Neural progenitor cell (in vitro differentiated cells): ENCODE measurements around the gene STAC2. TPM values are rescaled to one million over a fixed set of nuclear protein-coding genes. Genes with fewer than 3 reads are reported as not detected.

Experiments used
- DNase-seq: peaks from one replicate; pipeline ENCODE4 v3.0.0-alpha.2; 2016; ENCODE audit warnings: low spot score
- H2AFZ ChIP-seq: fragments of 200-600 bp; sonication (generic); replicated peaks from 2 replicates; pipeline ENCODE4 v1.6.1; 2016; ENCODE audit warnings: antibody characterized with exemption
- H3F3A ChIP-seq: fragments of 200-600 bp; sonication (generic); 2 replicates; pipeline ENCODE4 v1.6.1; 2016; ENCODE audit warnings: antibody characterized with exemption, low read depth
- H3K27ac ChIP-seq: fragments of 200-600 bp; sonication (generic); 2 replicates; pipeline ENCODE4 v1.5.1; 2016; ENCODE audit warnings: mild to moderate bottlenecking
- H3K27me3 ChIP-seq: fragments of 200-600 bp; sonication (generic); 2 replicates; pipeline ENCODE4 v1.6.1; 2016; ENCODE audit warnings: mild to moderate bottlenecking, moderate library complexity
- H3K36me3 ChIP-seq: fragments of 200-600 bp; sonication (generic); 2 replicates; pipeline ENCODE4 v1.5.1; 2016
- H3K4me1 ChIP-seq: fragments of 200-600 bp; sonication (generic); 2 replicates; pipeline ENCODE4 v1.6.1; 2016; ENCODE audit warnings: mixed run types
- H3K4me2 ChIP-seq: fragments of 200-600 bp; sonication (generic); 2 replicates; pipeline ENCODE4 v1.6.1; 2016
- H3K4me3 ChIP-seq: fragments of 200-600 bp; sonication (generic); 2 replicates; pipeline ENCODE4 v1.5.1; 2016
- H3K79me2 ChIP-seq: fragments of 200-600 bp; sonication (generic); 2 replicates; pipeline ENCODE4 v1.6.1; 2016; ENCODE audit warnings: low read depth
- H3K9ac ChIP-seq: fragments of 200-600 bp; sonication (generic); 2 replicates; pipeline ENCODE4 v1.6.1; 2016
- H3K9me3 ChIP-seq: fragments of 200-600 bp; sonication (generic); 2 replicates; pipeline ENCODE4 v1.5.1; 2016; ENCODE audit warnings: low read depth
- H4K20me1 ChIP-seq: fragments of 200-600 bp; sonication (generic); 2 replicates; pipeline ENCODE4 v1.6.1; 2016; ENCODE audit warnings: low read depth
- H3K27ac Mint-ChIP-seq: 3 replicates; pipeline ENCODE4 v1.8.0; 2021; ENCODE audit warnings: mixed read lengths
- H3K27me3 Mint-ChIP-seq: 2 replicates; pipeline ENCODE4 v1.8.0; 2022; ENCODE audit warnings: low read depth, mild to moderate bottlenecking, inconsistent platforms, moderate library complexity, mixed read lengths; ENCODE audit not compliant: insufficient read depth
- H3K36me3 Mint-ChIP-seq: 3 replicates; pipeline ENCODE4 v1.8.0; 2021; ENCODE audit warnings: mixed read lengths
- H3K4me1 Mint-ChIP-seq: 3 replicates; pipeline ENCODE4 v1.8.0; 2021; ENCODE audit warnings: mixed read lengths
- H3K4me3 Mint-ChIP-seq: 3 replicates; pipeline ENCODE4 v1.8.0; 2021; ENCODE audit warnings: mild to moderate bottlenecking, moderate library complexity, mixed read lengths
- H3K9me3 Mint-ChIP-seq: 3 replicates; pipeline ENCODE4 v1.8.0; 2020; ENCODE audit warnings: mixed read lengths
- CTCF ChIP-seq: fragments of 200-600 bp; sonication (generic); IDR thresholded peaks from 2 replicates; pipeline ENCODE4 v1.5.1; 2017; ENCODE audit warnings: antibody characterized with exemption, mild to moderate bottlenecking
- EZH2 ChIP-seq: fragments of 200-600 bp; sonication (generic); IDR thresholded peaks from 2 replicates; pipeline ENCODE4 v1.6.1; 2017; ENCODE audit warnings: antibody characterized with exemption, mild to moderate bottlenecking, moderate library complexity
- EZH2phosphoT487 ChIP-seq: fragments of 200-600 bp; sonication (generic); IDR thresholded peaks from 2 replicates; pipeline ENCODE4 v1.6.1; 2017; ENCODE audit warnings: antibody characterized with exemption
- total RNA-seq: library from RNA; depleted of rRNA; stranded (reverse); fragments of >200 nt; gene quantifications from 2 replicates; pipeline ENCODE4 v1.2.3, GENCODE V29; 2015; ENCODE audit warnings: low replicate concordance

The STAC2 gene
- total RNA-seq, 1 donor from 2014 or later, result 0.13 TPM

DNA sequence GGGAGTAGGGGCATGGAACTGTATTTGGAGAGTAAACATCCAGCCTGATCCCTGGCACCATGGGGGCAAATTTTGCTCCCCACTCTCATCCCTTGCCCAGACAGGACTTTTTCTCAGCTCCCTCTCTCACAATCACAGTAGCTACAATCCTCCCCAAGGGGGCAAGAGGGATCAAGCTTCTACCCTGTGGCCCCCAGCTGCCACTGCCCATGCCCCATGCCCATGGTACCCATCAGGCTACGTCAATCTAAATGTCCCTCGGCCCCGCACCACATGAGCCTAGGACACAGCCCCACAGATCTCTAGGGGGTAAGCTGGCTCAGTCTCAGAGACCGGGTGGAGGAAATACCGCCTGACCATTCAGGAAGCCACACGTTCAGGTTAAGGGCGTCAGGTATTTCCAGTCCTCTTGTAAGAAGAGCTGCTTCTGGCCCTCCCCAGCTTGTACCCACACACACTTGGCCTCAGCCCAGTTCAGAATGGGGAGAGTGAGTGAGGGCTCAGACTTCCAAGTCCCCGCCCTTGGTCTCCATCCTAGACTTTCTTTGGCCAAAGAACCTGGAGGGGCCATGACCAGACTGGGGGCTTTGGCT is 30.1 kb downstream of the STAC2 start:
- peak overlapping the region; percentile 43 for H3K4me3 Mint-ChIP-seq
- H3K27me3 Mint-ChIP-seq, result peaks cover 17% of the 10 kb centered on the region
- H3K9me3 ChIP-seq, result no peaks in the 10 kb centered on the region
- H3K79me2 ChIP-seq, result peaks cover 39% of the 10 kb centered on the region
- no peak overlapping the region for H3K9ac ChIP-seq
- H3K27ac Mint-ChIP-seq, result no peak overlapping the region
- H3K9me3 Mint-ChIP-seq, result no peaks in the 10 kb centered on the region
- H3K4me3 ChIP-seq, result peak overlapping the region; percentile 63
- H3K36me3 ChIP-seq, result no peaks in the 10 kb centered on the region
- peak overlapping the region; percentile 98 for H3K4me2 ChIP-seq
- peaks cover 33% of the 10 kb centered on the region for H3F3A ChIP-seq
- no peak for DNase-seq
- no peaks in the 10 kb centered on the region for H3K27me3 ChIP-seq
- peaks cover 4% of the 10 kb centered on the region for H3K36me3 Mint-ChIP-seq
- peaks cover 30% of the 10 kb centered on the region for H3K4me1 ChIP-seq
- peaks cover 30% of the 10 kb centered on the region for H3K4me1 Mint-ChIP-seq
- H3K27ac ChIP-seq, result no peak overlapping the region
- no peak for TF ChIP-seq EZH2
- no peak for TF ChIP-seq EZH2phosphoT487
- no peak for TF ChIP-seq CTCF
- H2AFZ ChIP-seq, result no peak overlapping the region
- H4K20me1 ChIP-seq, result peaks cover 26% of the 10 kb centered on the region

- Histone ChIP-seq H3K9ac (no peak overlapping the region), H3K27ac (no peak overlapping the region), H3K27me3 (no peaks in the 10 kb centered on the region), H3F3A (peaks cover 31% of the 10 kb centered on the region), H4K20me1 (peaks cover 26% of the 10 kb centered on the region), H3K79me2 (peaks cover 33% of the 10 kb centered on the region), H3K4me3 (peak overlapping the region; percentile 63), H2AFZ (no peak overlapping the region), H3K36me3 (no peaks in the 10 kb centered on the region), H3K4me1 (peaks cover 30% of the 10 kb centered on the region), H3K4me2 (peak overlapping the region; percentile 98), H3K9me3 (no peaks in the 10 kb centered on the region)
- peaks cover 4% of the 10 kb centered on the region for H3K36me3 Mint-ChIP-seq
- peaks cover 28% of the 10 kb centered on the region for H3K4me1 Mint-ChIP-seq
- H3K27me3 Mint-ChIP-seq, result peaks cover 16% of the 10 kb centered on the region
- peak overlapping the region; percentile 43 for H3K4me3 Mint-ChIP-seq
- peak; percentile 67 for DNase-seq
- TF ChIP-seq EZH2 (no peak), EZH2phosphoT487 (no peak), CTCF (no peak)
- H3K9me3 Mint-ChIP-seq, result no peaks in the 10 kb centered on the region
- H3K27ac Mint-ChIP-seq, result no peak overlapping the region
Measured at GRCh38 chr17:39194985-39195524, 30.7 kb downstream of the STAC2 start.

GRCh38 chr17:39194089-39194984 is 31.4 kb downstream of the STAC2 start:
- Histone ChIP-seq H3K9me3 (no peaks in the 10 kb centered on the region), H3K79me2 (peaks cover 32% of the 10 kb centered on the region), H3K27ac (no peak overlapping the region), H3K36me3 (no peaks in the 10 kb centered on the region), H3F3A (peaks cover 26% of the 10 kb centered on the region), H2AFZ (no peak overlapping the region), H3K4me1 (peaks cover 30% of the 10 kb centered on the region), H3K9ac (no peak overlapping the region), H3K4me3 (peak overlapping the region; percentile 63), H4K20me1 (peaks cover 26% of the 10 kb centered on the region), H3K4me2 (peak overlapping the region; percentile 98), H3K27me3 (no peaks in the 10 kb centered on the region)
- Mint-ChIP-seq H3K4me3 (peak overlapping the region; percentile 54), H3K9me3 (no peaks in the 10 kb centered on the region), H3K27ac (no peak overlapping the region), H3K27me3 (peaks cover 10% of the 10 kb centered on the region), H3K4me1 (peaks cover 21% of the 10 kb centered on the region), H3K36me3 (peaks cover 4% of the 10 kb centered on the region)
- TF ChIP-seq CTCF (peak; percentile 62), EZH2 (no peak)
- DNase-seq, result peak; percentile 81
